ENCODE results near the gene SRC.

GRCh38 chr20:37453836-37454235, 107.9 kb downstream of the SRC start:
- TF ChIP-seq CTCF (IDR thresholded peaks at IDR 0.05) (no peak), POLR2A (IDR thresholded peaks at IDR 0.05) (no peak)
